Chondrocyte (in vitro differentiated cells): ENCODE results near the gene SWI5. TPM values are rescaled to one million over a fixed set of nuclear protein-coding genes. Genes with fewer than 3 reads are reported as not detected.
"Not testable (repeated sequence)": the region's sequence is repeated elsewhere in the genome, so short reads cannot be mapped to it uniquely, and the experiment has no call there.

ENCODE experiments used
- DNase-seq: peaks from one replicate; pipeline ENCODE4 v3.0.0; 2021; ENCODE audit warnings: mixed read lengths, low spot score
- H3K27ac Mint-ChIP-seq: one replicate; pipeline ENCODE4 v1.8.0; 2021; ENCODE audit warnings: mild to moderate bottlenecking, moderate library complexity, mixed read lengths; ENCODE audit not compliant: unreplicated experiment
- H3K27me3 Mint-ChIP-seq: 2 replicates; pipeline ENCODE4 v1.8.0; 2021; ENCODE audit warnings: low read depth, mixed read lengths
- H3K36me3 Mint-ChIP-seq: 2 replicates; pipeline ENCODE4 v1.8.0; 2021; ENCODE audit warnings: low read depth, mixed read lengths
- H3K4me1 Mint-ChIP-seq: 2 replicates; pipeline ENCODE4 v1.8.0; 2021; ENCODE audit warnings: low read depth, mild to moderate bottlenecking, mixed read lengths
- H3K4me3 Mint-ChIP-seq: one replicate; pipeline ENCODE4 v1.8.0; 2021; ENCODE audit warnings: mild to moderate bottlenecking, moderate library complexity, mixed read lengths; ENCODE audit not compliant: unreplicated experiment
- H3K9me3 Mint-ChIP-seq: 2 replicates; pipeline ENCODE4 v1.8.0; 2021; ENCODE audit warnings: low read depth, mixed read lengths
- long read RNA-seq: library from polyadenylated mRNA; stranded (forward); transcript quantifications from one replicate; pipeline ENCODE4 v2.0.0, GENCODE V29; 2021
- total RNA-seq: library from RNA; stranded (reverse); gene quantifications from 3 replicates; pipeline ENCODE4 v1.2.1, GENCODE V29; 2021
- TF ChIP-seq, protein P1 (sequence below): fragments of 200-600 bp; sonication (generic); IDR thresholded peaks from 2 replicates; pipeline ENCODE4 v1.5.0; 2021; ENCODE audit warnings: antibody characterized with exemption, mild to moderate bottlenecking, moderate library complexity

The SWI5 gene
- 29.4 to 33.7 TPM (median 31.7 TPM) in 3 replicates for total RNA-seq
- long read RNA-seq, transcript SWI5-203 (5 exons, 763 nt), result major isoform, 18 of 34 reads
- long read RNA-seq, transcript SWI5-201 (5 exons, 980 nt), result minor isoform, 7 of 34 reads
- long read RNA-seq, partial matches to known transcripts, result 6 of 34 reads
- long read RNA-seq, other reads (novel, unspliced or antisense), result 2 of 34 reads

DNA sequence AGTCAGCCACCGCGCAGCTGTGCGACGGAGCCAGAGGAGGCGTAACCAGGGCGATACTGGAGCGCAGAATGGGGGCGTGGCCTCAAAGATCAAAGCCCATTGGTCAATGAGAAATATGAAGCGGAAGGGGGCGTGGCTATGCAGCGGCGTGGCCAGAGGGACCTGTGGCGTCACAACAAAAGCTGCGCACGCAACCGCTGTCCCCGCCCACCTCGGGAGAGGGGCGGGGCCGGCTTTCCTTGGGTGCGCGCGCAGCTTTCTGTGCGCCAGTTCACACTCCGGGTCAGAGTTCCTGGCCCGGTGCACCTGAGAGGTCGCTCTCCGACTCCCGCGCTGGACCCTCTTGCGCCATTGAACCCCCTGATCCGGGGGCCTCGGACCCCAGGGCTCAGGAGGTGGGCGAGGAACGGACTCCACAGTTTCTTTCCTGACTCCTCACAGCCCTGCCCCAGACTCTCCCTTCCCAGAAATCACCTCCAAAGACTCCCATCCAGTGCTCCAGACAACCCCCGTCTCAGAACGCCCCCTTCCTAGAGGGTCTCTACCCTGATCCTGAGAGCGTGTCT is at the start of gene SWI5:
Gene SWI5 (plus strand): TSS at position 269 of the 566 bp plus-strand sequence.
- peak within 1 kb of the TSS; percentile 96 for H3K27ac Mint-ChIP-seq
- H3K36me3 Mint-ChIP-seq, result peaks cover 15% of the 10 kb centered on the region

DNA sequence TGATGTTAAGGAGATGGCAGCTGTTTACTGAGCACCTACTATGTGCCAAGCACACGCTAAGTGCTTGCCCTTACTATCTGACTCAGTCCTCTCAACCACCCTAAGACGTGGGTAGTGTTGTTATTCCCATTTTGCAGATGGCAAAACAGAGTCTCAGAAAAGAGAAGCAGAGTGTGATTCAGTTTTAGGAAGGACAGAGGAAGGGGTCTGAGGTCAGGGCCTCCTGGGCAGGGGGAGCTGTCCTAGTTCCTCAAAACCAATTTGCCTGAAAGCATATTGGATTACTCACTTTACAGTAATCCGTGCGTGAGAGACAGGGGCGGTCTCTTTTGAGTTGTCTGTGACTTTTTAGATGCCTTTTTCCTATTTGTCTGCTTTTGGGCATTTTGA is 49.7 kb upstream of the SWI5 start:
- H3K27ac Mint-ChIP-seq, result no peak overlapping the region
- no peaks in the 10 kb centered on the region for H3K9me3 Mint-ChIP-seq
- H3K4me1 Mint-ChIP-seq, result no peaks in the 10 kb centered on the region
- H3K4me3 Mint-ChIP-seq, result no peak overlapping the region
- H3K36me3 Mint-ChIP-seq, result peaks cover 11% of the 10 kb centered on the region
- no peaks in the 10 kb centered on the region for H3K27me3 Mint-ChIP-seq
- DNase-seq, result no peak
- TF ChIP-seq, protein P1, sequence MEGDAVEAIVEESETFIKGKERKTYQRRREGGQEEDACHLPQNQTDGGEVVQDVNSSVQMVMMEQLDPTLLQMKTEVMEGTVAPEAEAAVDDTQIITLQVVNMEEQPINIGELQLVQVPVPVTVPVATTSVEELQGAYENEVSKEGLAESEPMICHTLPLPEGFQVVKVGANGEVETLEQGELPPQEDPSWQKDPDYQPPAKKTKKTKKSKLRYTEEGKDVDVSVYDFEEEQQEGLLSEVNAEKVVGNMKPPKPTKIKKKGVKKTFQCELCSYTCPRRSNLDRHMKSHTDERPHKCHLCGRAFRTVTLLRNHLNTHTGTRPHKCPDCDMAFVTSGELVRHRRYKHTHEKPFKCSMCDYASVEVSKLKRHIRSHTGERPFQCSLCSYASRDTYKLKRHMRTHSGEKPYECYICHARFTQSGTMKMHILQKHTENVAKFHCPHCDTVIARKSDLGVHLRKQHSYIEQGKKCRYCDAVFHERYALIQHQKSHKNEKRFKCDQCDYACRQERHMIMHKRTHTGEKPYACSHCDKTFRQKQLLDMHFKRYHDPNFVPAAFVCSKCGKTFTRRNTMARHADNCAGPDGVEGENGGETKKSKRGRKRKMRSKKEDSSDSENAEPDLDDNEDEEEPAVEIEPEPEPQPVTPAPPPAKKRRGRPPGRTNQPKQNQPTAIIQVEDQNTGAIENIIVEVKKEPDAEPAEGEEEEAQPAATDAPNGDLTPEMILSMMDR, result no peak

More for the DNA sequence above, at the start of gene SWI5:
- H3K27me3 Mint-ChIP-seq, result no peaks in the 10 kb centered on the region
- no peaks in the 10 kb centered on the region for H3K9me3 Mint-ChIP-seq
- H3K4me3 Mint-ChIP-seq, result peak within 1 kb of the TSS; percentile 100
- peaks cover 44% of the 10 kb centered on the region for H3K4me1 Mint-ChIP-seq
- TF ChIP-seq, protein P1, result no peak
- DNase-seq, result peak; percentile 100

DNA sequence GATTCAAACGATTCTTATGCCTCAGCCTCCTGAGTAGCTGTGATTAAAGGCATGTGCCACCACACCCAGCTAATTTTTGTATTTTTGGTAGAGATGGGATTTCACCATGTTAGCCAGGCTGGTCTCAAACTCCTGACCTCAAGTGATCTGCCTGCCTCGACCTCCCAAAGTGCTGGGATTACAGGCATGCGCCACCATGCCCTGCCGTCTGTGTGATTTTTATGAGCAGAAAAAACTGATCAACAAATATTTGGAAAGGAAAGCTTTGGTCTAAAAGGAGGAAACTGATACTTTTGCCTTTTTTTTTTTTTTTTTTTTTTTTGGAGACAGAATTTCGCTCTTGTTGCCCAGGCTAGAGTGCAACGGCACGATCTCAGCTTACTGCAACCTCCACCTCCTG is 45.2 kb upstream of the SWI5 start:
- H3K9me3 Mint-ChIP-seq, H3K27me3 Mint-ChIP-seq, H3K4me3 Mint-ChIP-seq, H3K4me1 Mint-ChIP-seq, H3K27ac Mint-ChIP-seq, DNase-seq, H3K36me3 Mint-ChIP-seq: not testable (repeated sequence)

DNA sequence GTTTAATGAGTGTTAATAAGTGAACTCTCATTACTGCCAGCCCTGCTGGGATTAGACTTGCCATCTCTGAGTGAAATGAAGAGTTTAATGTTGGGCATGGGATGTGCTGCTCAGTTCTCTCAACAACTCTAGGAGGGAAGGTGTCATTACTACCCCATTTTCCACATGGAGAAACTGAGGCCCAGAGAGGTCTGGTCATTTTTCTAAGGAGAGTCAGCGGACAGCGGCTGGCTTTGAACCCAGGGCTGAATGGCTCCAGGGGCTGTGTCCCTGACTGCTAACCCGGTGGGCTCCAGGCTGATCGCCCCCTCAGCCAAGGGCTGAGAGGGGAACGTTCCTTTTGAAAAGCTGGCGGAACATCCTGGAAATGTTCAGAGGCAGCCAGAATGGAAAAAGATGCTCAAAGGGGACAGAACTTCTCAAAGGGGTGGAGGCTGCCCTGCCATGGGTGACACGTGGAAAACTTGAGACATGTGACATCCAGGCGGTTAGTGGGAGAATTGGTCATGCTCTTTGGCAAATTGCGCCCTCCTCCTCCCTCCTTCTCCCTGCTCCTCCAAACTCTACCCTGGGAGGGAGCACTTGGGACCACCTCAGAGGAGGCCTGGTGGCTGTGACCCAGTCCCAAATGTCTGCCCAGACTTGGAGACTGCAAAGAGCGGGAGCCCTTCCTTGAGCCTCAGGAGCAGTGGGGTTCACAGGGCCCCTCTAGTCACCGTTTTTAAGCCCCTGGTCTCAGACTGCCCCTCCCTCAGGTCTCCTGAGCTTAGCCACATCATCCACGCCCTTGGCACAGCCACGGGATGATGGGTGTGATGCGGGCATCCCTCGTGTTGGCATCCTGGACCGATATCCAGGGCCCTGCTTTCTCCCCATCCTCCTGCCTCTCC is 44.2 kb upstream of the SWI5 start:
- Mint-ChIP-seq H3K4me3 (no peak overlapping the region), H3K27me3 (no peaks in the 10 kb centered on the region), H3K9me3 (no peaks in the 10 kb centered on the region), H3K36me3 (peaks cover 9% of the 10 kb centered on the region), H3K4me1 (no peaks in the 10 kb centered on the region), H3K27ac (no peak overlapping the region)
- no peak for DNase-seq
- TF ChIP-seq, protein P1, result no peak

DNA sequence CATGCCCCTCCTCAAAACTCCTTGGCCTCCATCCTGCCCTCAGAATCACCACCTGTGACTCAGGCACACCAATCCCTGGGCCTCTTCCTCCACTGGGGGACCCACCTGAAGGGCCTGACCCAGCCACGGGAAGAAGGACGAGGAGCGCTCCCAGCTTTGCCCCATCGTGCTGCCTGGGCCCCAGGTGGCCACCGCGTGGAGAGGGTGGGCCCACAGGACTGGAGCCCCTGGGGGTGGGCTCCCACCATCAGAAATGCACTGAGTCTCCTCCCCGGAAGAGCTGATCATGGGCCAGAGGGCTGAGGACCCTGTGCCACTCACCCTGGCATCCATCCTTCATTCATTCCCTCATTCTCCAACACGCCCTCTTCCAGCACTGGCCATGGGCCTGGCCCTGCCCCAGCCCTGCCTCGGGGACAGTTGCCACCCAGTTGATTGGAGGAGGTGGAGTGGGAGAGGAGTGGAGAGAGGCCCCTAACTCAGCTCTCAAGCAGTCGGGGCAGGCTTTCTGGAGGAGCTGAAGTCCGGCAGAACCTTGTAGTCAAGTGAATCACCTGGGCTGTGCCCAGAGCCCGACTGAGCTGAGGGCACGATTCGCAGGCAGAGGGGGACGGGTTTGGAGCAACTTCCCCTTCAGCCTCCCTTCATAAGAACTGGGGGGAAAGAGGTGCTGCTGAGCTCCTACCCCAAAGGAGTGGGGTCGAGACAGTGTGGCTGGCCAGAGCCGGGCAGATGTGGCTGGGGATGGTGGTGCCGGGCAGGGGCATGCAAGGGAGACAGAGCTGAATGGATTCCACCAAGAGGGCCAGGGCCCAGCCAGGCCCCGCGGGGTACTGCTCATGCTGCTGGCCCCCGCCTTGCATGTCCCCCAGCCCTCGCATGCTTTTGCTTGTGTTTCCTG is 43.3 kb upstream of the SWI5 start:
- Mint-ChIP-seq H3K27ac (peak overlapping the region; percentile 32), H3K4me3 (no peak overlapping the region), H3K36me3 (peaks cover 7% of the 10 kb centered on the region), H3K27me3 (no peaks in the 10 kb centered on the region), H3K9me3 (no peaks in the 10 kb centered on the region), H3K4me1 (no peaks in the 10 kb centered on the region)
- no peak for DNase-seq
- TF ChIP-seq, protein P1, result no peak
